Measurements from ENCODE around the gene FAM163B. TPM values are rescaled to one million over a fixed set of nuclear protein-coding genes. Genes with fewer than 3 reads are reported as not detected.

FAM163B gene
- total RNA-seq, 4 donors from 2014 or later: not detected

DNA sequence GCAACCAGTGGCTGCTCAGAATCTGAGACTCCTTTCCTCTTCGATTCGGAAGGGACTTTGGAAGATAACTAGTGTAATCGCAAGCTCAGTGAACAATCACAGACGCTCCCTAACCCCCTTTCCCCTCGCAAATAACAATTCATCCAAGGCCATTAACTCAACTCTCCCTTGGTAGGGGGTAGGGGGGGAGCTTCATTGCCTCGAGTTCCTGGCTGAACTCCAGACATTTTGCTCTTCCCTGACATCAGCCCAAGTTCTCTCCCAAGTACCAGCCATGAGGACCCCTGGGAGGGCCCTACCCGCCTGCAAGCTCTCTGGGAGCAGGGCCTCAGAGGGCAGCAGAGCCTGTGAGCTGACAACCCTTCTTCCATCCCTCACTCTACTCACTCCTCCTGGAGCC lies 8.4 kb downstream of the FAM163B start:
- H3K4me1 ChIP-seq: no peaks in the 10 kb centered on the region
- H3K4me3 ChIP-seq: no peak overlapping the region
- no peak for DNase-seq
- TF ChIP-seq, protein P1, sequence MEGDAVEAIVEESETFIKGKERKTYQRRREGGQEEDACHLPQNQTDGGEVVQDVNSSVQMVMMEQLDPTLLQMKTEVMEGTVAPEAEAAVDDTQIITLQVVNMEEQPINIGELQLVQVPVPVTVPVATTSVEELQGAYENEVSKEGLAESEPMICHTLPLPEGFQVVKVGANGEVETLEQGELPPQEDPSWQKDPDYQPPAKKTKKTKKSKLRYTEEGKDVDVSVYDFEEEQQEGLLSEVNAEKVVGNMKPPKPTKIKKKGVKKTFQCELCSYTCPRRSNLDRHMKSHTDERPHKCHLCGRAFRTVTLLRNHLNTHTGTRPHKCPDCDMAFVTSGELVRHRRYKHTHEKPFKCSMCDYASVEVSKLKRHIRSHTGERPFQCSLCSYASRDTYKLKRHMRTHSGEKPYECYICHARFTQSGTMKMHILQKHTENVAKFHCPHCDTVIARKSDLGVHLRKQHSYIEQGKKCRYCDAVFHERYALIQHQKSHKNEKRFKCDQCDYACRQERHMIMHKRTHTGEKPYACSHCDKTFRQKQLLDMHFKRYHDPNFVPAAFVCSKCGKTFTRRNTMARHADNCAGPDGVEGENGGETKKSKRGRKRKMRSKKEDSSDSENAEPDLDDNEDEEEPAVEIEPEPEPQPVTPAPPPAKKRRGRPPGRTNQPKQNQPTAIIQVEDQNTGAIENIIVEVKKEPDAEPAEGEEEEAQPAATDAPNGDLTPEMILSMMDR (IDR thresholded peaks at IDR 0.05): no peak
- no peak for TF ChIP-seq POLR2A (IDR thresholded peaks at IDR 0.05)
- H3K36me3 ChIP-seq: no peaks in the 10 kb centered on the region
- H3K27ac ChIP-seq: no peak overlapping the region
- no peaks in the 10 kb centered on the region for H3K27me3 ChIP-seq
- H3K9me3 ChIP-seq: peaks cover 0 to 16% (median 4%) of the 10 kb centered on the region in 4 donors

DNA sequence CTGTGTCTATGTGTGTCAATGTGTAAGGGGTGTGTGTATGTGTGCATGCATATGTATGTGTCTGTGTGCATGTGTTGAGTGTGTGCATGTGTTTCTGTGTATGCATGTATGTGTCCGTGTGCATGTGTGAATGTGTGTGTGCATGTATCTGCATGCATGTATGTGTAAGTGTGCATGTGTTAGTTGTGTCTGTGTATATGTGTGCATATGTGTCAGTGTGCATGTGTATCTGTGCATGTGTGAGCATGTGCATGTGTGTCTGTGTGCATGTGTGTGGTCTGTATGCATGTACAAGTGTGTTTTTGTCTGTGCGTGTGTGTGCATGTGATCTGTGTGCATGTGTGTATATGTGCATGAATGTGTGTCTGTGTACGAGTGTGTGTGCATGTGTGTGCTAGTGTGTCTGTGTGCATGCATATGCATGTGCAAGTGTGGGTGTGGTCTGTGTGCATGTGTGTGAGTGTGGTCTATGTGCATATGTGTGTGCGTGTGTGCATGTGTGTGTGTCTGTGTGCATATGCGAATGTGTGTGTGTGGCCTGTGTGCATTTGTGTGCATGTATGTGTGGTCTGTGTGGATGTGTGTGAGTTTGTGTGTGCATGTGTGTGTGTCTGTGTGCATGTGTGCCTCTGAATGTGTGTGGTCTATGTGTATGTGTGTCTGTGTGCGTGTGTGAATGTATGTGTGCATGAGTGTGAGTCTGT lies 9.6 kb downstream of the FAM163B start:
- Histone ChIP-seq H3K4me1 (no peaks in the 10 kb centered on the region), H3K4me3 (no peak overlapping the region), H3K27me3 (no peaks in the 10 kb centered on the region), H3K9me3 (peaks cover 0 to 16% (median 4%) of the 10 kb centered on the region in 4 donors), H3K27ac (no peak overlapping the region), H3K36me3 (no peaks in the 10 kb centered on the region)
- no peak for DNase-seq
- TF ChIP-seq, protein P1 (IDR thresholded peaks at IDR 0.05): no peak
- no peak for TF ChIP-seq POLR2A (IDR thresholded peaks at IDR 0.05)

DNA sequence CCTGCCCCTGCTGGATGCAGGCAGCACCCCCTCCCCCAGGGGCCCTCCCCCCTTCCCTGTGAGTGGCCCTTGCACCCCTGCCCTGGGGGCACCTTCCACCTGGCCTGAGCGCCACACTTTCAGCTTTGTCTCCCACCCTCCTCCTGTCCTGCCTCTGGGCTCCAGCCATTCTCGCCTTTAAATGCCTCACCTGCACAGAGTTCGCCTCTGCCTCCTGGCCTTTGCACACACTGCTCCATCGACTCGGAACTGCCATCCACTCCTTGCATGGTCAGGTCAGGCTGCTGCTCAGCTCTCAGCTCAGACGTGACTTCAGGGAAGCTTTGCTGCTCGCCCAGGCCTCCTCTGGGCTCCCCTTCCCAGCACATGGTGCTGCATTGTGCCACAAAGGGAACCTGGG lies 10.2 kb downstream of the FAM163B start:
- Histone ChIP-seq H3K27ac (no peak overlapping the region), H3K27me3 (no peaks in the 10 kb centered on the region), H3K9me3 (peaks cover 0 to 16% (median 4%) of the 10 kb centered on the region in 4 donors), H3K36me3 (no peaks in the 10 kb centered on the region), H3K4me3 (no peak overlapping the region), H3K4me1 (no peaks in the 10 kb centered on the region)
- DNase-seq: no peak
- TF ChIP-seq, protein P1 (IDR thresholded peaks at IDR 0.05): no peak
- TF ChIP-seq POLR2A (IDR thresholded peaks at IDR 0.05): no peak

DNA sequence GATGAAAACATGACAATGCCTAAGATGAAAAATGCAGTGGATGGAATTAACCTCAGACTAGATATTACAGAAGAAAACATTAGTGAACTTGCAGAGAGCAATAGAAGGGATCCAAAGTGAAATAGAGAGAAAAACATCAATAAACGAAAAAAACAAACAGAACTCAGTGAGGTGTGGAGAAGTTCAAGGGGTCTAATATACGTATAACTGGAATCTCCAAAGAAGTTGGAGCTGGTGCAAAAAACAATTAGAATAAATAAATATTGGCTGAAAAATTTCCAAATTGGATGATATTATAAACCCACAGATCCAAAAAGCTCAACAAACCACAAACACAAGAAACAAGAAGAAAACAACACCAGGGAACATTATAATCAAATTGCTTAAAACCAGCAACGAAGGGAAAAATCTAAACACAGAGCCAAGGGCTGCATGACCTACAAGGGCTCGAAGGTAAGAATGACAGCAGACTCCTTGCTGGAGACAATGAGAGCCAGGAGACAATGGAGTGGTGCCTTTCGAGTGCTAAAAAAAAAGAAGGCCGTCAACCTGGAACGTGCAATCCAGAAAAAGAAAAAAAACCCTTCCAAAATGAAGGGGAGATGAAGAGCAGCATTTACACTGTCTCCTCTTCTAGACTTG lies 11.8 kb downstream of the FAM163B start:
- Histone ChIP-seq H3K9me3 (peaks cover 0 to 16% (median 4%) of the 10 kb centered on the region in 4 donors), H3K27me3 (no peaks in the 10 kb centered on the region)
- TF ChIP-seq POLR2A (IDR thresholded peaks at IDR 0.05): no peak
- TF ChIP-seq, protein P1 (IDR thresholded peaks at IDR 0.05): no peak

DNA sequence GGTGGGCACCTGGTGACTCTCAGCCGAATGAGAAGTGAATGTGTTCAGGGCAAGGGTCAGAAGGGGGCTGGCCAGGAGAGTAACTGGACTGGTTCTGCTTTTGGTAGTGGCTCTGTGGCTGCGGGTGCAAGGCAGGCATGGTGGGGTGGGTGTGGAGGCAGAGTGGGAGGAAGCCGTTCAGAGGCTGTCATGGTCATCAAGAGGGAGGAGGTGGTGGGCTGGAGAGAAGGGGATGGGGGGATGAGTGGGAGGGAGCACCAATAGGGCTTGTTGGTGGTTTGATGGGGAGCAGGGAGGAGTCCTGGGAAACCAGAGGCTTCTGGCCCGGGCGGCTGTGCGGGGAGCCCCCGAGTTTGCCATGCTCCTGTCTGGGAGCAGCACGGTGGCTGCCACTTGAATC lies 13.3 kb downstream of the FAM163B start:
- no peaks in the 10 kb centered on the region for H3K36me3 ChIP-seq
- no peak for TF ChIP-seq POLR2A (IDR thresholded peaks at IDR 0.05)
- TF ChIP-seq, protein P1 (IDR thresholded peaks at IDR 0.05): no peak
- H3K9me3 ChIP-seq: peaks cover 0 to 16% (median 4%) of the 10 kb centered on the region in 4 donors
- H3K27me3 ChIP-seq: no peaks in the 10 kb centered on the region
- no peak overlapping the region for H3K27ac ChIP-seq
- no peaks in the 10 kb centered on the region for H3K4me1 ChIP-seq
- no peak for DNase-seq
- no peak overlapping the region for H3K4me3 ChIP-seq

More for the DNA sequence above, 11.8 kb downstream of the FAM163B start:
- no peaks in the 10 kb centered on the region for H3K4me1 ChIP-seq
- no peaks in the 10 kb centered on the region for H3K36me3 ChIP-seq
- no peak overlapping the region for H3K4me3 ChIP-seq
- H3K27ac ChIP-seq: no peak overlapping the region
- no peak for DNase-seq
